ENCODE data around the gene CHL1.

The CHL1 gene

GRCh38 chr3:244041-244440 lies 47.5 kb downstream of the CHL1 start:
- Histone ChIP-seq H3K4me1 (ENCODE audit: insufficient read depth, low read length) (peaks cover 2% of the 10 kb centered on the region; the same call in 1 of the 2 replicates), H3K9me3 (ENCODE audit: control insufficient read depth, insufficient read depth, low read length) (no peaks in the 10 kb centered on the region), H3K9ac (ENCODE audit: low read depth, low read length) (no peak overlapping the region), H3K36me3 (ENCODE audit: insufficient read depth, low read length) (no peaks in the 10 kb centered on the region)

GRCh38 chr3:247916-248315 lies 51.4 kb downstream of the CHL1 start:
- no peak overlapping the region for H3K9ac ChIP-seq (ENCODE audit: low read depth, low read length)
- peaks cover 4% of the 10 kb centered on the region; the same call in 1 of the 2 replicates for H3K4me1 ChIP-seq (ENCODE audit: insufficient read depth, low read length)
- no peaks in the 10 kb centered on the region for H3K36me3 ChIP-seq (ENCODE audit: insufficient read depth, low read length)
- no peaks in the 10 kb centered on the region for H3K9me3 ChIP-seq (ENCODE audit: control insufficient read depth, insufficient read depth, low read length)

- H3K4me1 ChIP-seq (ENCODE audit: insufficient read depth, low read length) = peaks cover 4% of the 10 kb centered on the region; the same call in 1 of the 2 replicates
- no peaks in the 10 kb centered on the region for H3K9me3 ChIP-seq (ENCODE audit: control insufficient read depth, insufficient read depth, low read length)
- H3K36me3 ChIP-seq (ENCODE audit: insufficient read depth, low read length) = no peaks in the 10 kb centered on the region
- H3K9ac ChIP-seq (ENCODE audit: low read depth, low read length) = no peak overlapping the region
Measured at GRCh38 chr3:248864-249520, 52.4 kb downstream of the CHL1 start.

- Histone ChIP-seq H3K9ac (ENCODE audit: low read depth, low read length) (no peak overlapping the region), H3K4me1 (ENCODE audit: insufficient read depth, low read length) (peaks cover 4% of the 10 kb centered on the region; the same call in 1 of the 2 replicates), H3K36me3 (ENCODE audit: insufficient read depth, low read length) (no peaks in the 10 kb centered on the region), H3K9me3 (ENCODE audit: control insufficient read depth, insufficient read depth, low read length) (no peaks in the 10 kb centered on the region)
Measured at GRCh38 chr3:249587-250262, 53.2 kb downstream of the CHL1 start.

GRCh38 chr3:256501-256900 lies 59.9 kb downstream of the CHL1 start:
- Histone ChIP-seq H3K4me1 (ENCODE audit: insufficient read depth, low read length) (peaks cover 9% of the 10 kb centered on the region; the same call in 1 of the 2 replicates), H3K9ac (ENCODE audit: low read depth, low read length) (no peak overlapping the region), H3K9me3 (ENCODE audit: control insufficient read depth, insufficient read depth, low read length) (no peaks in the 10 kb centered on the region), H3K36me3 (ENCODE audit: insufficient read depth, low read length) (no peaks in the 10 kb centered on the region)

- no peaks in the 10 kb centered on the region for H3K9me3 ChIP-seq (ENCODE audit: control insufficient read depth, insufficient read depth, low read length)
- no peak overlapping the region for H3K9ac ChIP-seq (ENCODE audit: low read depth, low read length)
- peaks cover 9% of the 10 kb centered on the region; the same call in 1 of the 2 replicates for H3K4me1 ChIP-seq (ENCODE audit: insufficient read depth, low read length)
- H3K36me3 ChIP-seq (ENCODE audit: insufficient read depth, low read length) = no peaks in the 10 kb centered on the region
Measured at GRCh38 chr3:257826-258225, 61.3 kb downstream of the CHL1 start.

- Histone ChIP-seq H3K4me1 (ENCODE audit: insufficient read depth, low read length) (peaks cover 7% of the 10 kb centered on the region; the same call in 1 of the 2 replicates), H3K9ac (ENCODE audit: low read depth, low read length) (no peak overlapping the region), H3K9me3 (ENCODE audit: control insufficient read depth, insufficient read depth, low read length) (no peaks in the 10 kb centered on the region)
Measured at GRCh38 chr3:260898-261297, 64.3 kb downstream of the CHL1 start.

GRCh38 chr3:263393-263792 lies 66.8 kb downstream of the CHL1 start:
- Histone ChIP-seq H3K4me1 (ENCODE audit: insufficient read depth, low read length) (no peaks in the 10 kb centered on the region), H3K9me3 (ENCODE audit: control insufficient read depth, insufficient read depth, low read length) (no peaks in the 10 kb centered on the region), H3K9ac (ENCODE audit: low read depth, low read length) (no peak overlapping the region), H3K36me3 (ENCODE audit: insufficient read depth, low read length) (no peaks in the 10 kb centered on the region)

More at GRCh38 chr3:260898-261297, 64.3 kb downstream of the CHL1 start:
- H3K36me3 ChIP-seq (ENCODE audit: insufficient read depth, low read length) = no peaks in the 10 kb centered on the region

GRCh38 chr3:264394-265156 lies 68.0 kb downstream of the CHL1 start:
- Histone ChIP-seq H3K36me3 (ENCODE audit: insufficient read depth, low read length) (no peaks in the 10 kb centered on the region), H3K9ac (ENCODE audit: low read depth, low read length) (no peak overlapping the region), H3K9me3 (ENCODE audit: control insufficient read depth, insufficient read depth, low read length) (no peaks in the 10 kb centered on the region), H3K4me1 (ENCODE audit: insufficient read depth, low read length) (no peaks in the 10 kb centered on the region)

- Histone ChIP-seq H3K36me3 (ENCODE audit: insufficient read depth, low read length) (no peaks in the 10 kb centered on the region), H3K4me1 (ENCODE audit: insufficient read depth, low read length) (no peaks in the 10 kb centered on the region), H3K9ac (ENCODE audit: low read depth, low read length) (no peak overlapping the region), H3K9me3 (ENCODE audit: control insufficient read depth, insufficient read depth, low read length) (no peaks in the 10 kb centered on the region)
Measured at GRCh38 chr3:267101-267500, 70.5 kb downstream of the CHL1 start.

GRCh38 chr3:270688-271087 lies 74.1 kb downstream of the CHL1 start:
- Histone ChIP-seq H3K9ac (ENCODE audit: low read depth, low read length) (no peak overlapping the region), H3K36me3 (ENCODE audit: insufficient read depth, low read length) (no peaks in the 10 kb centered on the region), H3K4me1 (ENCODE audit: insufficient read depth, low read length) (no peaks in the 10 kb centered on the region), H3K9me3 (ENCODE audit: control insufficient read depth, insufficient read depth, low read length) (no peaks in the 10 kb centered on the region)

GRCh38 chr3:274927-275326 lies 78.4 kb downstream of the CHL1 start:
- Histone ChIP-seq H3K36me3 (ENCODE audit: insufficient read depth, low read length) (no peaks in the 10 kb centered on the region), H3K9ac (ENCODE audit: low read depth, low read length) (no peak overlapping the region), H3K4me1 (ENCODE audit: insufficient read depth, low read length) (no peaks in the 10 kb centered on the region), H3K9me3 (ENCODE audit: control insufficient read depth, insufficient read depth, low read length) (no peaks in the 10 kb centered on the region)

- no peaks in the 10 kb centered on the region for H3K36me3 ChIP-seq (ENCODE audit: insufficient read depth, low read length)
- H3K9ac ChIP-seq (ENCODE audit: low read depth, low read length) = no peak overlapping the region
- H3K9me3 ChIP-seq (ENCODE audit: control insufficient read depth, insufficient read depth, low read length) = no peaks in the 10 kb centered on the region
- no peaks in the 10 kb centered on the region for H3K4me1 ChIP-seq (ENCODE audit: insufficient read depth, low read length)
Measured at GRCh38 chr3:277873-278272, 81.3 kb downstream of the CHL1 start.

- Histone ChIP-seq H3K36me3 (ENCODE audit: insufficient read depth, low read length) (no peaks in the 10 kb centered on the region), H3K4me1 (ENCODE audit: insufficient read depth, low read length) (no peaks in the 10 kb centered on the region), H3K9me3 (ENCODE audit: control insufficient read depth, insufficient read depth, low read length) (no peaks in the 10 kb centered on the region), H3K9ac (ENCODE audit: low read depth, low read length) (no peak overlapping the region)
Measured at GRCh38 chr3:278300-279064, 81.9 kb downstream of the CHL1 start.
